Bronchial epithelial cell (primary cell): ENCODE measurements around the gene EHD1. TPM values are rescaled to one million over a fixed set of nuclear protein-coding genes. Genes with fewer than 3 reads are reported as not detected.

Experiments used
- DNase-seq: peaks from one replicate; pipeline ENCODE4 v3.0.0-alpha.2; 2010; ENCODE audit warnings: low read depth
- FAIRE-seq: peaks from 2 replicates; lab custom pipeline; 2011; peaks lifted over from hg19 to GRCh38; lab: Jason Lieb, UNC
- H3K27me3 ChIP-seq: 2 replicates; pipeline ENCODE4 v1.5.1; 2011; ENCODE audit warnings: low read length; ENCODE audit not compliant: control insufficient read depth, insufficient read depth
- H3K36me3 ChIP-seq: 2 replicates; pipeline ENCODE4 v1.5.1; 2011; ENCODE audit warnings: low read length; ENCODE audit not compliant: control insufficient read depth, insufficient read depth
- H3K4me3 ChIP-seq: 2 replicates; pipeline ENCODE4 v1.5.1; 2011; ENCODE audit warnings: mild to moderate bottlenecking, low read depth, low read length, control low read depth
- total RNA-seq: library from RNA; depleted of rRNA; stranded (reverse); fragments of >200 nt; gene quantifications from 2 replicates; pipeline ENCODE4 v1.2.1, GENCODE V29; 2014
- TF ChIP-seq, protein P1 (sequence below): IDR thresholded peaks from 2 replicates; pipeline ENCODE4 v1.5.1; 2011; ENCODE audit warnings: mild to moderate bottlenecking, moderate library complexity, low read length, control low read depth, inconsistent platforms; ENCODE audit not compliant: insufficient read depth, severe bottlenecking

EHD1 gene
- total RNA-seq, 1 donor from 2014 or later, result 32.9 TPM

DNA sequence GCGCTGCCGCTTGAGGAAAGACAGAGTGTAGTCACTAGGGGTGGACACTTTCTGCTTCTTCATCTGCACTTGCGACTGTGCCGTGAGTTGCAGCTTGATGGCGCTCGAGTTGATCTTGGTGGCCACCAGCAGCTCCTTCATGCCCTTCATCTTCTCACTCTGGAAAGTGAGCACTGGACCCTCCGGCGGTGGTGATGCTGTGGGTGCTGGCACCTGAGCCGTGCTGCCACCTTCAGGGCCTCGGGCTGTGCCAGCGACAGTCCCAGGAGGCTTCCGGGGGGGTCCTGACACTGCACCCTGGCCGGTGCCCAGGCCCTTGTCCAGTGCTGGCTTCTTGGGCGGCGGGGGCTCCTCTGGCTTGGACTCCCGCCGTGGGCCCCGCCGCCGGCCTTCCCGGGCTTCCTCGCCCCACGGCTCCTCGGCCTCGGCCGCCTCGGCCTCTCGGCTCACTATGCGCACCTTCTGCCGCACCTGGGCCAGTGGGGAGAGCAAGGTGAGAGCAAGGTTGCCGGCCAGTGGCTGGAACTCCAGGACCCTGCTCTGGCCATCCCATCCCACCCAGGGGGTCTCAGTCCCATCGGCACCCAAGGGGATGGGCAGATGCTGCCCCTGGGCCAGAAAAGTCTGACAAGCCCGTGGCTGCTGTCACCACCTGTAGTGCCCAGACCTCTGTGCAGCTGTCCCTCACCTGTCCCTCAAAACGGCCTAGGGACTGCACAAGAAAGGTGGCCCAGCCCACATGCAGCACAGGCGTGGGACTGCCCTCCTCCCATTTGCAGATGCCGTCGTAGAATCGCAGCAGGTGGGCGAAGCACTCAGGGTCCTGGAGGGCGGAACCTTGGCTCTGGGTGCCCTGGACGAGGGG is 73.8 kb downstream of the EHD1 start:
- Histone ChIP-seq H3K27me3 (no peaks in the 10 kb centered on the region), H3K4me3 (no peak overlapping the region), H3K36me3 (peaks cover 13% of the 10 kb centered on the region)
- no peak for FAIRE-seq
- TF ChIP-seq, protein P1, sequence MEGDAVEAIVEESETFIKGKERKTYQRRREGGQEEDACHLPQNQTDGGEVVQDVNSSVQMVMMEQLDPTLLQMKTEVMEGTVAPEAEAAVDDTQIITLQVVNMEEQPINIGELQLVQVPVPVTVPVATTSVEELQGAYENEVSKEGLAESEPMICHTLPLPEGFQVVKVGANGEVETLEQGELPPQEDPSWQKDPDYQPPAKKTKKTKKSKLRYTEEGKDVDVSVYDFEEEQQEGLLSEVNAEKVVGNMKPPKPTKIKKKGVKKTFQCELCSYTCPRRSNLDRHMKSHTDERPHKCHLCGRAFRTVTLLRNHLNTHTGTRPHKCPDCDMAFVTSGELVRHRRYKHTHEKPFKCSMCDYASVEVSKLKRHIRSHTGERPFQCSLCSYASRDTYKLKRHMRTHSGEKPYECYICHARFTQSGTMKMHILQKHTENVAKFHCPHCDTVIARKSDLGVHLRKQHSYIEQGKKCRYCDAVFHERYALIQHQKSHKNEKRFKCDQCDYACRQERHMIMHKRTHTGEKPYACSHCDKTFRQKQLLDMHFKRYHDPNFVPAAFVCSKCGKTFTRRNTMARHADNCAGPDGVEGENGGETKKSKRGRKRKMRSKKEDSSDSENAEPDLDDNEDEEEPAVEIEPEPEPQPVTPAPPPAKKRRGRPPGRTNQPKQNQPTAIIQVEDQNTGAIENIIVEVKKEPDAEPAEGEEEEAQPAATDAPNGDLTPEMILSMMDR, result no peak
- DNase-seq, result no peak

DNA sequence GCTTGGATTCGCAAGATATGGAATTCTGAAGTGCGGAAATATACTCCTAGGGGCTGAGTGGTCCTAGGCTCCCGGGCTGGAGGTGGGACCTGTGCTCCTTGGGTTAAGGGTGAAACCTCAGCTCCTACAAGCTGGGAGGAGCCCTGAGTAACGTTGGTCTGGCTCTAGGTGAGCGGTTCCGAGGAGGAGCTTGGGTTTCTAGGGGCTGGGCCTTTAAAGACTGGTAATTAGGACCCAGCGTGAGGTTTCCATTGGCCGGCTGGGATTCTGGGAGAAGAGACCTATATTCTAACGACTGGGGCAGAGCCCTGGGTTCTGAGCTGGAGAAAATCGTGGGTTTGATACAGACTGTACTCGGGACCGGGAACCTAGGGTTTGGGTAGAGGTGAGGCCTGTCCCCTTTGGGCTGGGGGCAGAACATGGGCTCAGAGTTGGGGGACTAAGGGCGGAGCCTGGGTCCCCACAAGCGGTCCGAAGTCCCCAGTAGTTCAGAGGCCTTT is 74.5 kb downstream of the EHD1 start:
- DNase-seq, result no peak
- Histone ChIP-seq H3K4me3 (peak overlapping the region; percentile 58), H3K27me3 (no peaks in the 10 kb centered on the region), H3K36me3 (peaks cover 13% of the 10 kb centered on the region)
- no peak for FAIRE-seq
- TF ChIP-seq, protein P1, result no peak

DNA sequence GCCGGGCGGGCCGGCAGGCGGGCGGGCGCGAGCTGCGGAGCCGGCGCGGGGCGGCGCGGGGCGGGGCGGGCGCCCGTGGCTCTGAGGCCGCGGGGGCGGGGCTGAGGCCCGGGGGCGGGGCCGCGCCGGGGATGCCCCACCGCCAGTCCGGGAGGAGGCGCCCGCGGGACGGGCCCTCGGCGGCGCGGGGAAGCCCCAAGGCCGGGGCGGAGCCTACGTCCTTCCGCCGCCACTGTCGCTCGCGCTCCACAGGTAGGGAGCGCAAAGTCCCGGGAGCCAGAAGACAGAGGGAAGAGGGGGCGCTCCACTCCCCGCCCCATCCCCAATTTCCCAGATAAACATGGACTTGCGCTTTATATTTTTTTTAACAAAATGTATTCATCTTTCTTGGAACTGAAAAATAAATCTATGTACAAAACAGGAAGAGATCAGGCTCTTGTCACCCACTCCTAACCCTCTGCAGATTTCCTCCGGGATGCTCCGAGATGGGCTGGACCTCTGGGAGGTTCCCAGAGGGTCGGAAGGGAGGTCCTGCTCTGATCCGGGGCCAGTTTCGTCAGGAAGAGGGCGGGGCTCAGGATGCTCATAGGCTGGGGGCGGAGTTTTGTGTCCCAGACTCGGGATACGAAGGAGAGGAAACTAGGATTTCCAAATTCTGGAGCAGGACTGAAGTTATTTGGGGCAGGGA is 75.1 kb downstream of the EHD1 start, which contains the start of gene MAP4K2:
Gene MAP4K2 (minus strand): TSS at position 57 of the 688 bp plus-strand sequence. CDS start 65 bp downstream, outside the sequence.
- FAIRE-seq, result no peak
- peak within 1 kb of the TSS; percentile 58 for H3K4me3 ChIP-seq
- TF ChIP-seq, protein P1, result peak; percentile 32
- DNase-seq, result peak; percentile 72
- H3K27me3 ChIP-seq, result no peaks in the 10 kb centered on the region
- peaks cover 13% of the 10 kb centered on the region for H3K36me3 ChIP-seq

DNA sequence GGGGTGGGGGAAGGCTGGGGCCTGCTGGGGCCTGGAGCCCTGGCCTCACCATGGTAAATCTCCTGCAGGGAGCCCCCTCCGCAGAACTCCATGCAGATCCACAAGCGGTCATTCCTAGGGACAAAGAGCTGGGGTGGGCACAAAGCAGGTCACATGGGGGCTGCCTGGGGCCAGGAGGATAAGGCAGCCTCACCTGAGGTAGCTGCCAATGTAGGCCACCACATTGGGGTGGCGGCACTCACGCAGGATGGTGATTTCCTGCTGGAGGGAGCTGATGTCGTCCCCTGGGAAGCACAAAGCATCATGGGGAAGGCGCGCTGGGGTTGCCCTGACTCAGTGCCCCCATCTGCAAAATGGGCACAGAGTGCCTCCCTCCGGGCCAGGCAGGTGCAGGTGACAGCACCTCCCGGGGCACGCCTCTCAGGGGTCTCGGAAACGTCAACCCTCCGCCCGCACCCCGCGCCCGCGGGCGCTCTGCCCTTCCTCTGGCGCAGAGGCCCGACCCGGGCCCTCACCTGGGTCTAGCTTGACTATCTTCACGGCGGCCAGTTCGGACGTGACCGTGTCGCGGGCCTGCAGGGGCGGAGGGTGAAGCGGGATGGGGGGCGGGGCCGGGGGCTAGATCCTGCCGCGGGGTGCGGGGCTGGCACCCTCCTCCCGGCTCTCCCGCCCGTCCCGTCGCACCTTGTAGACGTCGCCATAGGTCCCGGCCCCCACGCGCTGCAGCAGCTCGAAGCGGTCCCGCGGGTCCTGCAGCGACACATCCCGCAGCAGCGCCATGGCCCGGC is 75.9 kb downstream of the EHD1 start:
- FAIRE-seq (no peak), DNase-seq (no peak)
- H3K4me3 ChIP-seq, result peak overlapping the region; percentile 51
- TF ChIP-seq, protein P1, result no peak
- no peaks in the 10 kb centered on the region for H3K27me3 ChIP-seq
- H3K36me3 ChIP-seq, result peaks cover 13% of the 10 kb centered on the region

Other genes starting within 250 kb of the EHD1 start
- under 0.01 TPM in 1 of 2 replicates, not detected in the other for gene NRXN2, start 155.4 kb downstream of the EHD1 start, total RNA-seq
- gene RASGRP2, start 134.5 kb downstream of the EHD1 start, total RNA-seq, result not detected in 2 replicates
- gene PYGM, start 118.6 kb downstream of the EHD1 start, total RNA-seq, result 0.26 and 0.51 TPM in 2 replicates
- 44.5 and 59.3 TPM in 2 replicates for gene SF1, start 100.1 kb downstream of the EHD1 start, total RNA-seq
- 6.8 and 7.0 TPM in 2 replicates for gene MAP4K2, start 75.4 kb downstream of the EHD1 start, total RNA-seq
- 5.5 and 8.3 TPM in 2 replicates for gene MEN1, start 68.1 kb downstream of the EHD1 start, total RNA-seq
- 16.6 and 23.0 TPM in 2 replicates for gene CDC42BPG, start 34.0 kb downstream of the EHD1 start, total RNA-seq
- gene ATG2A, start 38.6 kb upstream of the EHD1 start, total RNA-seq, result 6.1 and 7.8 TPM in 2 replicates
- gene PPP2R5B, start 46.1 kb upstream of the EHD1 start, total RNA-seq, result 8.2 and 14.3 TPM in 2 replicates
- gene GPHA2, start 57.3 kb upstream of the EHD1 start, total RNA-seq, result not detected in 2 replicates
- gene MAJIN, start 93.5 kb upstream of the EHD1 start, total RNA-seq, result not detected in 2 replicates
- under 0.01 and 0.26 TPM in 2 replicates for gene BATF2, start 118.3 kb upstream of the EHD1 start, total RNA-seq
- 71.0 and 76.1 TPM in 2 replicates for gene ARL2, start 135.5 kb upstream of the EHD1 start, total RNA-seq
- gene SNX15, start 148.8 kb upstream of the EHD1 start, total RNA-seq, result 15.5 and 18.1 TPM in 2 replicates
- gene SAC3D1, start 162.6 kb upstream of the EHD1 start, total RNA-seq, result 10.4 and 15.5 TPM in 2 replicates
- gene NAALADL1, start 179.9 kb upstream of the EHD1 start, total RNA-seq, result 16.6 and 22.7 TPM in 2 replicates
- 0.26 and 0.53 TPM in 2 replicates for gene CDCA5, start 205.4 kb upstream of the EHD1 start, total RNA-seq
- 34.2 and 52.4 TPM in 2 replicates for gene ZFPL1, start 205.6 kb upstream of the EHD1 start, total RNA-seq
- gene VPS51, start 217.6 kb upstream of the EHD1 start, total RNA-seq, result 157 and 203 TPM in 2 replicates
- 15.0 and 49.8 TPM in 2 replicates for gene TM7SF2, start 233.3 kb upstream of the EHD1 start, total RNA-seq
- 11.0 and 11.1 TPM in 2 replicates for gene ZNHIT2, start 239.1 kb upstream of the EHD1 start, total RNA-seq
- 439 and 539 TPM in 2 replicates for gene FAU, start 243.5 kb upstream of the EHD1 start, total RNA-seq
- 36.2 and 42.1 TPM in 2 replicates for gene MRPL49, start 243.7 kb upstream of the EHD1 start, total RNA-seq